ENCODE results near the gene PF4V1.

Gene PF4V1, protein sequence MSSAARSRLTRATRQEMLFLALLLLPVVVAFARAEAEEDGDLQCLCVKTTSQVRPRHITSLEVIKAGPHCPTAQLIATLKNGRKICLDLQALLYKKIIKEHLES

DNA sequence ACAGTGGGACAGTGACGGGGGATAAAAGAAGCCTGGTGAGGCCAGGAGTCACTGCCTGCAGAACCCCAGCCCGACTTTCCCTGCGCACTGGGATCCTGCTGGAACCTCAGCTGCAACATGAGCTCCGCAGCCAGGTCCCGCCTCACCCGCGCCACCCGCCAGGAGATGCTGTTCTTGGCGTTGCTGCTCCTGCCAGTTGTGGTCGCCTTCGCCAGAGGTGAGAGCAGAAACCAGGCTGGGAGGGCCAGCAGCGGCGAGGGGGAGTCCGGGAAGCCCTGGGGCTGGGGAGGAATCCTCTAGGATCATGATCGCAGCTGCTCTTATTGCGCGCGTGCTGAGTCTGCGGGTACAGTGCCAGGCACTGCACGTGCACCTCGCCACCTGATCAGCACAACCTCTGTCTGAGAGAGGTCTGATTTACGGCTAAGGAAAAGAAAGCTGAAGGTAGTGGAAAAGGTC lies at the start of gene PF4V1:
Gene PF4V1 (plus strand): TSS at position 51 of the 459 bp plus-strand sequence. CDS start 67 bp downstream, at position 118.
- H3K79me2 ChIP-seq (ENCODE audit: control insufficient read depth, insufficient read depth, low read length, unreplicated experiment): no peaks in the 10 kb centered on the region
- peaks cover 18% of the 10 kb centered on the region for H3K4me1 ChIP-seq (ENCODE audit: control insufficient read depth, insufficient read depth, low read length, unreplicated experiment)
- H3K4me3 ChIP-seq (ENCODE audit: low read depth, low read length): no peak within 1 kb of the TSS
- H3K27ac ChIP-seq (ENCODE audit: low read depth, low read length): no peak within 1 kb of the TSS
- H3K36me3 ChIP-seq (ENCODE audit: insufficient read depth, low read length): peaks cover 9% of the 10 kb centered on the region; the same call in 1 of the 2 replicates
- H3K27me3 ChIP-seq (ENCODE audit: insufficient read depth, low read length): no peaks in the 10 kb centered on the region
- no peak within 1 kb of the TSS for H2AFZ ChIP-seq (ENCODE audit: low read length, unreplicated experiment)

DNA sequence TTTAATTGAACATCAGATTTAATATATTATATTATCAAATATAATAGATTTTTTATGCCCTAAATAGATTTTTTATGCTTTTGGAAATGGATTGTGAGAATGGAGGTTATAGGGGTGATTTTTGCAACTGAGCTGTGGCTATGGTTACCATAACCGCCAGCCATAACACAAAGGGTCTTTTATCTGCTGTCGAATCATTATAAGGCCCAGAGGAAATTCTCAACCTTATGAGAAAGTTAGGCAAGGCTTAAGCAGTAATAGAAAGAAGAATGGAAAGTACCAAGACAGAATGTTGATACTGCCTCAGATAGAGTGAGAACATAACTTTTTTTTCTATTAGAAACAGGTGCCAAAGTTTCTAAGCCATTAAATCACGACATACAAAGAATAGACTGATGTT lies 42.9 kb upstream of the PF4V1 start:
- H3K27me3 ChIP-seq (ENCODE audit: insufficient read depth, low read length): no peaks in the 10 kb centered on the region
- H3K79me2 ChIP-seq (ENCODE audit: control insufficient read depth, insufficient read depth, low read length, unreplicated experiment): no peaks in the 10 kb centered on the region
- no peak overlapping the region for H2AFZ ChIP-seq (ENCODE audit: low read length, unreplicated experiment)
- H3K4me1 ChIP-seq (ENCODE audit: control insufficient read depth, insufficient read depth, low read length, unreplicated experiment): peaks cover 6% of the 10 kb centered on the region
- no peak overlapping the region for H3K4me3 ChIP-seq (ENCODE audit: low read depth, low read length)
- H3K36me3 ChIP-seq (ENCODE audit: insufficient read depth, low read length): no peaks in the 10 kb centered on the region
- no peak overlapping the region for H3K27ac ChIP-seq (ENCODE audit: low read depth, low read length)

DNA sequence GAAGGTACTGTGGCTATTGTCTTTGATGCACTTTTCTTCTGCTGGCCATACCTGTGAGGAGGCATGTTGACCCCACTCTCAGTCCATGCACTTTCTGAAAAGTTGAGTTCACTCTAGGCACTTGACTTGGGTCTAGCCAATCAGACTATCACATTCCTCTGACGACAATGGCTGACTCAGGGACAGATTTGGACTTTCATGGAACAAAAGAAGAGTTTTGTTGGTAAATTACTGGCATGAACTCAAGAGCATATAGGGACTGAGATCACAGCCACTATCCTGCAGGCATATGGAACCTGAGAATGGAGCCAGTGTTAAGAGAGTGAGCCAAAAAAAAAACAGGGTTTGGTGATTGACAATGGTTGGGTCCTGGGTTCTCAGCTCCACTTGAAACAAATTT lies 41.3 kb upstream of the PF4V1 start:
- peaks cover 14% of the 10 kb centered on the region for H3K4me1 ChIP-seq (ENCODE audit: control insufficient read depth, insufficient read depth, low read length, unreplicated experiment)

DNA sequence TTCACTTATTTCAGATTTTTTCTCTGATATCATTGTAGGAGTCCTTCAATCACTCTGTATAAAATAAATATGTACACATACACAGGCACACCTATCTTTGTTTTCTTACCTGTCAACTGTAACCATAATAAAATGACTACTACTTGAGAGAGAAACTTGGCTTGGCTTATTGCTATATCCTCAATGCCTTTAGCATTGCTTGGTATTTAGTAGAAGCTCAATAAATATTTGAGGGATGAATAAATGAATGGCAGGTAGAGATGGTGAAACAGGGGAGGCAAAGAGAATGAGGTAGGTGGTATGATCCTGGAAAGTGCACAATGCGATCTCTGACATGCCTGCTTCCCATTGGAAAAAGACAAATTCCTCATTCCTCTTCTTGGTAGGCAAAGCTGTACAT lies 38.4 kb upstream of the PF4V1 start:
- Histone ChIP-seq H3K27ac (ENCODE audit: low read depth, low read length) (no peak overlapping the region), H3K4me3 (ENCODE audit: low read depth, low read length) (no peak overlapping the region)

More for the DNA sequence above, 41.3 kb upstream of the PF4V1 start:
- no peak overlapping the region for H3K4me3 ChIP-seq (ENCODE audit: low read depth, low read length)
- H3K27ac ChIP-seq (ENCODE audit: low read depth, low read length): no peak overlapping the region
- H2AFZ ChIP-seq (ENCODE audit: low read length, unreplicated experiment): no peak overlapping the region
- H3K36me3 ChIP-seq (ENCODE audit: insufficient read depth, low read length): no peaks in the 10 kb centered on the region
- no peaks in the 10 kb centered on the region for H3K27me3 ChIP-seq (ENCODE audit: insufficient read depth, low read length)
- no peaks in the 10 kb centered on the region for H3K79me2 ChIP-seq (ENCODE audit: control insufficient read depth, insufficient read depth, low read length, unreplicated experiment)

DNA sequence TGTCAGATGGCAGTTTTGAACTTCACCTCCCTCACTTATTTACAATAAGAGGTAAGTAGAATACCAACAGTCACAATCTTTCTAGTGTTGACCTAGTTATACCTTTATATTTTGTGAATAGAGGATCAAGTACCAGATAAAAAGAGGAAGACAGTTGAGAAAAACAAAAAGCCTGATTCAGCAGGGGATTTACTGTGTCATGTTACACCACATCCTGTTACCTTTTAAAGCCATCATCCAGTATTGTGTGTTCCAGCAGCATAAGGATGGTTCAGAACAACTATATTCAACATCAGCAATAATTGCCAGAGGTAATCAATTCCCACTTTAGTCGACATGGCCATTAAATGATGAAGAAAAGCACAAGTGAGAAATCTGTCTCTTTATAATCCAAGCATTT lies 38.0 kb upstream of the PF4V1 start:
- no peaks in the 10 kb centered on the region for H3K36me3 ChIP-seq (ENCODE audit: insufficient read depth, low read length)
- H3K27ac ChIP-seq (ENCODE audit: low read depth, low read length): no peak overlapping the region
- H3K27me3 ChIP-seq (ENCODE audit: insufficient read depth, low read length): no peaks in the 10 kb centered on the region
- no peaks in the 10 kb centered on the region for H3K79me2 ChIP-seq (ENCODE audit: control insufficient read depth, insufficient read depth, low read length, unreplicated experiment)
- H3K4me1 ChIP-seq (ENCODE audit: control insufficient read depth, insufficient read depth, low read length, unreplicated experiment): peaks cover 20% of the 10 kb centered on the region
- H3K4me3 ChIP-seq (ENCODE audit: low read depth, low read length): no peak overlapping the region
- no peak overlapping the region for H2AFZ ChIP-seq (ENCODE audit: low read length, unreplicated experiment)

More for the DNA sequence above, 38.4 kb upstream of the PF4V1 start:
- Histone ChIP-seq H3K27me3 (ENCODE audit: insufficient read depth, low read length) (no peaks in the 10 kb centered on the region), H3K79me2 (ENCODE audit: control insufficient read depth, insufficient read depth, low read length, unreplicated experiment) (no peaks in the 10 kb centered on the region), H3K4me1 (ENCODE audit: control insufficient read depth, insufficient read depth, low read length, unreplicated experiment) (peaks cover 20% of the 10 kb centered on the region), H2AFZ (ENCODE audit: low read length, unreplicated experiment) (no peak overlapping the region), H3K36me3 (ENCODE audit: insufficient read depth, low read length) (no peaks in the 10 kb centered on the region)

DNA sequence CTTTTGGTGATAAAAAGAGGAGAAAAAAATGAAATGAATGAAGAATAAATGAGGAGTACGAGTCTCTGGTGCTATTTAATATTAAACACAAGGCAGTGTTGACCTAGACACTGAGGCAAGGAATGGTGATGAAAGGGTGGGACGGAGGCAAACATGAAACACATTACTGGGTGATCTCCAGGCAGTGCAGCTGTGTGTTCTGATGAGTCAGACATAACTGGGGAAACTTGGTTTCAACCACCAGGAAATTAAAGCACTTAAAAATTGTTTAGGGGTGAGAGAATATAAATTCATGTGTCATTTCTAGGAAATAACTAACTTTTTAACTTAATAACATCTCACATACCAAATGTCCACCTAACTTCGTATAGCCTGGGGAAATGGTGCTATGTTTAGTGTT lies 36.3 kb upstream of the PF4V1 start:
- no peaks in the 10 kb centered on the region for H3K36me3 ChIP-seq (ENCODE audit: insufficient read depth, low read length)
- peak overlapping the region; percentile 40 for H3K27ac ChIP-seq (ENCODE audit: low read depth, low read length)
- no peaks in the 10 kb centered on the region for H3K27me3 ChIP-seq (ENCODE audit: insufficient read depth, low read length)
- peak overlapping the region; percentile 16 for H2AFZ ChIP-seq (ENCODE audit: low read length, unreplicated experiment)
- H3K4me1 ChIP-seq (ENCODE audit: control insufficient read depth, insufficient read depth, low read length, unreplicated experiment): peaks cover 20% of the 10 kb centered on the region
- no peaks in the 10 kb centered on the region for H3K79me2 ChIP-seq (ENCODE audit: control insufficient read depth, insufficient read depth, low read length, unreplicated experiment)
- no peak overlapping the region for H3K4me3 ChIP-seq (ENCODE audit: low read depth, low read length)

DNA sequence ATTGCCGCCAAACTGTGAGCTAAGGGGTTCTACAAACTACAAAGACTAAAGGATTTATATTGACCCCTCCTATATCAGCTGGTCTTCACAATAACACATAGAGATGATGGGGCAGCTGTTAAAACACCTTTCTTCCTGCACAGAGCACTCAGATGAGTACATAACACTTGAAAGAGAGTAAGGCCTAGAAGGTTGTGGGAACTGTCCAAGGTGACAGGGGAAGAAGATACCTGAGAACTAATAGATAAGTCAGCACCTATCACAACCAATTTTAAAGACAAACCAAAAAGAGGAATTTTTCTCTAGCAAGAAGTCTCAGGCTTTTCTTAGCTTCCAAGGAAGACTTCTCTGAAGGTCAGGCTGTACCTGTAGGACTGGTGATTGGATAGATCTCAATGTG lies 35.8 kb upstream of the PF4V1 start:
- no peak overlapping the region for H3K4me3 ChIP-seq (ENCODE audit: low read depth, low read length)
- H3K79me2 ChIP-seq (ENCODE audit: control insufficient read depth, insufficient read depth, low read length, unreplicated experiment): no peaks in the 10 kb centered on the region
- H3K36me3 ChIP-seq (ENCODE audit: insufficient read depth, low read length): no peaks in the 10 kb centered on the region
- peak overlapping the region; percentile 40 for H3K27ac ChIP-seq (ENCODE audit: low read depth, low read length)
- H2AFZ ChIP-seq (ENCODE audit: low read length, unreplicated experiment): no peak overlapping the region
- H3K4me1 ChIP-seq (ENCODE audit: control insufficient read depth, insufficient read depth, low read length, unreplicated experiment): peaks cover 23% of the 10 kb centered on the region
- H3K27me3 ChIP-seq (ENCODE audit: insufficient read depth, low read length): no peaks in the 10 kb centered on the region

DNA sequence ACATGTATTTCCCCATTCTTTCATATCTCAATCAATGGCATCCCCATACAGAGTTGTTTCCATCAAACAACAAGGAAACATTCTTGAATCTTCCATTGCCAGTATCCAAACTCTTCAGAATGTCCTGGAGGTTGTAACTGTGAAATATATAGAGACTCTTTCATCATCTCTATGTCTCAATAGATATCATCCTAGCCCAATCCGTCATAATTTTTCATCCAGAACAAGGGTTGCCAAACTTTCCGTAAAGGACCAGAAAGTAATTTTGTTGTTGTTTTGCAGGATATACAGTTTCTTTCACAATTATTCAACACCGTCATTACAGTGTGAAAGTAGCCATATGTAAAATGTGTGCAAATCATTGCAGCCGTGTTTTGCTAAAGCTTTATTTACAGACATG lies 31.8 kb upstream of the PF4V1 start:
- H3K27me3 ChIP-seq (ENCODE audit: insufficient read depth, low read length): no peaks in the 10 kb centered on the region
- H3K79me2 ChIP-seq (ENCODE audit: control insufficient read depth, insufficient read depth, low read length, unreplicated experiment): no peaks in the 10 kb centered on the region
- no peak overlapping the region for H3K27ac ChIP-seq (ENCODE audit: low read depth, low read length)
- no peak overlapping the region for H2AFZ ChIP-seq (ENCODE audit: low read length, unreplicated experiment)
- H3K36me3 ChIP-seq (ENCODE audit: insufficient read depth, low read length): no peaks in the 10 kb centered on the region
- peaks cover 31% of the 10 kb centered on the region for H3K4me1 ChIP-seq (ENCODE audit: control insufficient read depth, insufficient read depth, low read length, unreplicated experiment)
- no peak overlapping the region for H3K4me3 ChIP-seq (ENCODE audit: low read depth, low read length)

DNA sequence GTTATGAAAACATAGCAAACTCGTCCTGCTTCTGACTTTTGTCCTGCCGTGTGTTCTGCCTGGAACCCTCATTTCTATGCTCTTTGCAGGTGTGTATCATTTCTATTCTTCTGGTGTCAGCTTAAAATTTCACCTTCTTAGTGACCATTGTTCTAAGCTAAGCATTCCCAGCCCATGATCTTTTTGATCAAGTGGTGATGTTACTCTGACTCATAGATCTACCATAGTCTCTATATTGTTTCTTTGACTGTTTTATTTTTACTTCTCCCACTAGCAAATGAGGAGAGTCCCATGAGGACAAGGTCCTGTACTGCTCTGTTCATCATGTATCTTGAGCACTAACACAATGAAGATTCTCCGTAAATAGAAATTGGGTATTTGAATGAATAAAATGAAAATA lies 30.7 kb upstream of the PF4V1 start:
- Histone ChIP-seq H3K27me3 (ENCODE audit: insufficient read depth, low read length) (no peaks in the 10 kb centered on the region), H3K4me3 (ENCODE audit: low read depth, low read length) (no peak overlapping the region), H2AFZ (ENCODE audit: low read length, unreplicated experiment) (no peak overlapping the region), H3K27ac (ENCODE audit: low read depth, low read length) (peak overlapping the region; percentile 50), H3K36me3 (ENCODE audit: insufficient read depth, low read length) (no peaks in the 10 kb centered on the region), H3K4me1 (ENCODE audit: control insufficient read depth, insufficient read depth, low read length, unreplicated experiment) (peaks cover 21% of the 10 kb centered on the region), H3K79me2 (ENCODE audit: control insufficient read depth, insufficient read depth, low read length, unreplicated experiment) (no peaks in the 10 kb centered on the region)

DNA sequence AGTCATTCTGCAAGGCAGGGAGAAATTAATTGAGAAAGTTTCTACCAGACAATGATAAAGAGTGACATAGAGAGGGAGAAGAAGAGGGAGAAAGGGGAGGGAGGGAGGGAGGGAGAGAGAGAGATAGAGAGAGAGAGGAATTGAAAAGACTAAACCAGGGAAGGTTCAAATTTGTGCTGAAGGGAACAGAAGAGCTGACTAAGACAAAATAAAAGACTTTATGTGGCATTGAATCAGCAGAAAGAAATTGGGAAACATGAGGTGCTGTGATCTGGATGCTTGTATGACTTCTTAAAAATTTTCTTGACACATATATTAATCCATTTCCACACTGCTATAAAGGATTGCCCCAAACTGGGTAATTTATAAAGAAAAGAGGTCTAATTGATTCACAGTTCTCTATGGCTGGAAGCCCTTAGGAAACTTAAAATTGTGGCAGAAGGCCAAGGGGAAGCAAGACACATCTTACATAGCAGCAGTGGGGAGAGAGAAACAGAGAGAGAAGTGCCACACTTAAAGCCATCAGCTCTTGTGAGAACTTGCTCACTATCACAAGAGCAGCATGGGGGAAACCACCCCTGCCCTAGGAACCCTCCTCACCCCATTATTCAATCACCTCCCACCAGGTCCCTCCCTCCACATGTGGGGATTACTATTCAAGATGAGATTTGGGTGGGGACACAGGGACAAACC lies 30.1 kb upstream of the PF4V1 start:
- Histone ChIP-seq H3K36me3 (ENCODE audit: insufficient read depth, low read length) (no peaks in the 10 kb centered on the region), H3K4me1 (ENCODE audit: control insufficient read depth, insufficient read depth, low read length, unreplicated experiment) (peaks cover 20% of the 10 kb centered on the region), H2AFZ (ENCODE audit: low read length, unreplicated experiment) (no peak overlapping the region), H3K27me3 (ENCODE audit: insufficient read depth, low read length) (no peaks in the 10 kb centered on the region), H3K79me2 (ENCODE audit: control insufficient read depth, insufficient read depth, low read length, unreplicated experiment) (no peaks in the 10 kb centered on the region), H3K4me3 (ENCODE audit: low read depth, low read length) (no peak overlapping the region), H3K27ac (ENCODE audit: low read depth, low read length) (peak overlapping the region; percentile 50)

DNA sequence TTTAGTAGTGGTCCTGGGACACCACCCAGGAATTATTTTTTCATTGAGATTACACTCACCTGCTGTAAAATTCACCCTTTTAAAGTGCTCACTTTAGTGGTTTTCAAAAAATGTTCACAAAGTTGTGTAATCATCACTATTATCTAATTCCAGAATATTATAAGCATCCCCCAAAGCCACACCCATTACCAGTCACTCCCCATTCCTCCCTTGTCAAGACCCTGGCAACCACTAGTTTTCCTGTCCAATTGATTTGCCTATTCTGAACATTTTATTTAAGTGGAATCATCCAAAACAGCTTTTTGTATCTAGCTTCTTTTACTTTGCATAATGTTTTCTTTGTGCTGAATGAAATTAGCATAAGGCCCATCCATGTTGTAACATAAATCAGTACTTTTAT lies 29.3 kb upstream of the PF4V1 start:
- no peak overlapping the region for H3K4me3 ChIP-seq (ENCODE audit: low read depth, low read length)
- H2AFZ ChIP-seq (ENCODE audit: low read length, unreplicated experiment): no peak overlapping the region
- peaks cover 21% of the 10 kb centered on the region for H3K4me1 ChIP-seq (ENCODE audit: control insufficient read depth, insufficient read depth, low read length, unreplicated experiment)
- H3K36me3 ChIP-seq (ENCODE audit: insufficient read depth, low read length): no peaks in the 10 kb centered on the region
- H3K27ac ChIP-seq (ENCODE audit: low read depth, low read length): 0 out of 2 replicates have a peak overlapping the region, but pooled peaks have one; percentile 50
- H3K79me2 ChIP-seq (ENCODE audit: control insufficient read depth, insufficient read depth, low read length, unreplicated experiment): no peaks in the 10 kb centered on the region
- no peaks in the 10 kb centered on the region for H3K27me3 ChIP-seq (ENCODE audit: insufficient read depth, low read length)

Measured in ACC112 (cell line).